Gastroesophageal sphincter (tissue), 4 donors: ENCODE measurements around the gene KLHDC4. TPM values are rescaled to one million over a fixed set of nuclear protein-coding genes. Genes with fewer than 3 reads are reported as not detected.

Source experiments
- ATAC-seq: fragments of 150-250 bp; one replicate; pipeline ENCODE4 v1.9.1; 2016; ENCODE audit warnings: mild to moderate bottlenecking, moderate library complexity
- H3K27ac ChIP-seq, 4 donors: fragments of 200-600 bp; sonication (generic) in 3 of 4; 1 replicate in 3 of 4; 2 replicates in 1 of 4; pipeline ENCODE4 v1.5.1; 2016 to 2019
- H3K27me3 ChIP-seq: fragments of 200-600 bp; sonication (generic); one replicate; pipeline ENCODE4 v1.5.1; 2019
- H3K36me3 ChIP-seq, 2 donors: fragments of 200-600 bp; sonication (generic); one replicate each; pipeline ENCODE4 v1.5.1; 2019; ENCODE audit warnings: control low read depth in 1 of 2
- H3K4me1 ChIP-seq, 3 donors: fragments of 200-600 bp; sonication (generic); 1 replicate in 2 of 3; 2 replicates in 1 of 3; pipeline ENCODE4 v1.5.1; 2016 to 2019; ENCODE audit warnings: control low read depth in 2 of 3
- H3K4me3 ChIP-seq, 2 donors: fragments of 200-600 bp; sonication (generic); one replicate each; pipeline ENCODE4 v1.5.1; 2019; ENCODE audit warnings: mild to moderate bottlenecking in 1 of 2, moderate library complexity in 1 of 2
- H3K9me3 ChIP-seq, 3 donors: fragments of 200-600 bp; sonication (generic); one replicate each; pipeline ENCODE4 v1.5.1; 2017 to 2019; ENCODE audit warnings: control low read depth in 2 of 3
- EP300 ChIP-seq: sonication (generic); formaldehyde crosslinking; IDR thresholded peaks from one replicate; pipeline ENCODE4 v1.6.1; 2017; ENCODE audit warnings: antibody characterized with exemption, mild to moderate bottlenecking
- POLR2A ChIP-seq, 2 donors: fragments of 450-650 bp; IDR thresholded peaks; one replicate each; pipeline ENCODE4 v1.6.1; 2017; ENCODE audit warnings: antibody characterized with exemption in 2 of 2, mild to moderate bottlenecking in 2 of 2, moderate library complexity in 1 of 2
- POLR2AphosphoS5 ChIP-seq: sonication (generic); formaldehyde crosslinking; IDR thresholded peaks from one replicate; pipeline ENCODE4 v1.6.1; 2017; ENCODE audit warnings: antibody characterized with exemption
- WGBS, 2 donors: methylation state at CpG; one replicate each; pipeline ENCODE4 v1.1.5; 2018; ENCODE audit warnings: low coverage in 1 of 2; 5-methylcytosine and 5-hydroxymethylcytosine counted together
- total RNA-seq, 4 donors: library from RNA; depleted of rRNA; stranded (reverse); fragments of >200 nt; gene quantifications; one replicate each; pipeline ENCODE4 v1.1.0, GENCODE V29; 2016
- TF ChIP-seq, protein P1 (sequence below), 4 experiments: fragments of 200-600 bp in 2 of 4; fragments of 450-650 bp in 2 of 4; sonication (generic) in 1 of 4; IDR thresholded peaks; one replicate each; pipeline ENCODE4 v1.5.1; 2017 to 2019; ENCODE audit warnings: antibody characterized with exemption in 4 of 4, mild to moderate bottlenecking in 2 of 4, moderate library complexity in 2 of 4

KLHDC4 gene
- total RNA-seq, 4 donors from 2014 or later, result 9.8 to 33.8 (median 24.4) TPM

DNA sequence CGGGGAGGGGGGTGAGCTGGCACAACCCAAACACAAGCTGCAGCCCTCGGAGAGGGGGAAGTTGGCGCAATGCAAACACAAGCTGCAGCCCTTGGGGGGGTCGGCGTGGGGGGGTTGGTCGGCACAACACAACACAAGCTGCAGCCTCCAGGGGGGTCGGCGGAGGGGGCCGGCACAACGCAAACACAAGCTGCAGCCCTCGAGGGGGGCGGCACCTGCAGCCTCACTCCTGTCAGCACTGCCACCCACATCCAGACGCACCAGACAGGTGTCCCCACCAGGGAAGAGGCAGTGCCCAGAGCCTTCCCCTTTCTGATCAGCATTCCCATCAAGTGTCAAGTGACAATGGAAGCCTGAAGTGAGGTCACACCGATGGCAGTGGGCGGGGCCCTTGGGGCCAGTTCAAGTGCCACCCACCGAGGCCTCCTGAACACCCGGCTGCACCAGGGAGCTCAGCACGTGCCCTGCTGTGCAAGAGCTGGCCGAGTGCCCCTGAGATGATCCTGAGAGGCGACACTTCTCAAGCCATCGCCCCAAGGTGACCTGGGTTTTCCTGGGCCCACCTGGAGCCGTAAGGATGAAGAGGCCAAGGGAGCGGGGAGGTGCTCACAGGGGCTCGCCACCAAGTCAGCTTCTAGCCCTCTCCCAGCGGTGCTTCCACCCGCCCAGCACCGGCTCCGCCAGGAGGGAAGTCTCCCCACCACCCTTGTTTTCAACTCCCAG lies 59.3 kb downstream of the KLHDC4 start:
- Histone ChIP-seq H3K4me1 (peaks cover 0 to 16% (median 0%) of the 10 kb centered on the region in 3 donors), H3K36me3 (peaks cover 0 to 87% of the 10 kb centered on the region in 2 donors), H3K27ac (no peak overlapping the region), H3K9me3 (no peaks in the 10 kb centered on the region), H3K4me3 (no peak overlapping the region), H3K27me3 (no peaks in the 10 kb centered on the region)
- ATAC-seq, result no peak
- 100% methylated on average over 2 of the region's 28 CpGs; no CpG with 5 or more reads in 1 of the 2 donors for WGBS, 2 donors
- TF ChIP-seq POLR2AphosphoS5 (no peak), EP300 (no peak), POLR2A (IDR thresholded peaks at IDR 0.05) (no peak)
- TF ChIP-seq, protein P1, sequence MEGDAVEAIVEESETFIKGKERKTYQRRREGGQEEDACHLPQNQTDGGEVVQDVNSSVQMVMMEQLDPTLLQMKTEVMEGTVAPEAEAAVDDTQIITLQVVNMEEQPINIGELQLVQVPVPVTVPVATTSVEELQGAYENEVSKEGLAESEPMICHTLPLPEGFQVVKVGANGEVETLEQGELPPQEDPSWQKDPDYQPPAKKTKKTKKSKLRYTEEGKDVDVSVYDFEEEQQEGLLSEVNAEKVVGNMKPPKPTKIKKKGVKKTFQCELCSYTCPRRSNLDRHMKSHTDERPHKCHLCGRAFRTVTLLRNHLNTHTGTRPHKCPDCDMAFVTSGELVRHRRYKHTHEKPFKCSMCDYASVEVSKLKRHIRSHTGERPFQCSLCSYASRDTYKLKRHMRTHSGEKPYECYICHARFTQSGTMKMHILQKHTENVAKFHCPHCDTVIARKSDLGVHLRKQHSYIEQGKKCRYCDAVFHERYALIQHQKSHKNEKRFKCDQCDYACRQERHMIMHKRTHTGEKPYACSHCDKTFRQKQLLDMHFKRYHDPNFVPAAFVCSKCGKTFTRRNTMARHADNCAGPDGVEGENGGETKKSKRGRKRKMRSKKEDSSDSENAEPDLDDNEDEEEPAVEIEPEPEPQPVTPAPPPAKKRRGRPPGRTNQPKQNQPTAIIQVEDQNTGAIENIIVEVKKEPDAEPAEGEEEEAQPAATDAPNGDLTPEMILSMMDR (IDR thresholded peaks at IDR 0.05), result no peak

DNA sequence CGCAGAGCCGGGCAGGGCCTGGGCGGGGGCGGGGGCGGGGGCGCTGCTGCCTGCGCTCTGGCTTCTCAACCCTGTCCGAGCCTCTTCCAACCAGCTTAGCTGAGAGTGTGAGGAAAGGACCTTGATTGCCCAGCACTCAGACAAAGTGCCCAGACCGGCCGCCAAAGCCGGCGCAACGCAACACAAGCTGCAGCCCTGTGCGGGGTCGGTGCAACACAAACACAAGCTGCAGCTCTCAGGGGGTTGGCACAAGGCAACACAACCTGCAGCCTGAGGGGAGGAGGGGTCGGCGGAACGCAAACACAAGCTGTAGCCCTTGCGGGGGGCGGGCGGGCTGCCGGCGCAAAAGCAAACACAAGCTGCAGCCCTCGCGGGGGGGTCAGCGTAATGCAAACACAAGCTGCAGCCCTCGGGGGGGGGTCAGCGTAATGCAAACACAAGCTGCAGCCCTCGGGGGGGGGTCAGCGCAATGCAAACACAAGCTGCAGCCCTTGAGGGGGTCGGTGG lies 60.0 kb downstream of the KLHDC4 start:
- no peak overlapping the region for H3K27ac ChIP-seq
- H3K4me3 ChIP-seq, result no peak overlapping the region
- H3K9me3 ChIP-seq, result no peaks in the 10 kb centered on the region
- H3K36me3 ChIP-seq, result peaks cover 0 to 87% of the 10 kb centered on the region in 2 donors
- ATAC-seq, result no peak
- H3K4me1 ChIP-seq, result peaks cover 0 to 16% (median 0%) of the 10 kb centered on the region in 3 donors
- TF ChIP-seq EP300, result no peak
- no peak for TF ChIP-seq POLR2AphosphoS5
- TF ChIP-seq, protein P1 (IDR thresholded peaks at IDR 0.05), result no peak
- no peak for TF ChIP-seq POLR2A (IDR thresholded peaks at IDR 0.05)
- no peaks in the 10 kb centered on the region for H3K27me3 ChIP-seq
- no CpG with 5 or more reads among the region's 31 CpGs for WGBS, 2 donors

DNA sequence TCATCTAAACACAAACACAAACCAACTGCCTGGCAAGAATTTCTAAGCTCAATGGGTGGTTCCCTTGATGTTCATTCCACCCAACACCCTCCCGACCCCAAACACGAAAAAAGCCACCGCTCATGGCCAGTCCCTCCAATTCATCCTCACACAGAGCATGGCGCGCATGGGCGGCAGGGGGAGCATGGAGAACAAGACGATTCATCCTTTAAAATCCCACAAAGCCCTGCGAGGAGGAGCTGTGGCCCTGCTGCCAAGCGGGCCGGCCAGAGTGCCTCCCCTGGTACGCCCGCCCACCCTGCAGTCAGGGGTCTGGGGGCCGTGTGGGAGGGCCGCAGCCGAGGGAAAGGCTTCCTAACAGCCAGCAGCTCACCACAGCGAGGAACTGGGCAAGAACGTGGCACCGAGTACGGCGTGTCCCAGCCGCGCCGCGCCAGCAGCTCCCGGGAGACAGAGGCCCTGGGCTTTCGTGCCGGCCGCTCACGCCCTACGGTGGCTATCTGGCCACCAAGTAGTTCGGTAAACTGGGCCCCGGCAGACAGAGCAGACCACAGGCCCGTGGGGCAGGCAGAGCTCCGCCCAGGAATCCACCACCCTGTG lies 60.9 kb downstream of the KLHDC4 start:
- Histone ChIP-seq H3K4me3 (no peak overlapping the region), H3K4me1 (peaks cover 0 to 16% (median 0%) of the 10 kb centered on the region in 3 donors), H3K27me3 (no peaks in the 10 kb centered on the region), H3K36me3 (peaks cover 0 to 82% of the 10 kb centered on the region in 2 donors), H3K9me3 (no peaks in the 10 kb centered on the region), H3K27ac (no peak overlapping the region)
- ATAC-seq, result no peak
- WGBS, 2 donors, result 81% methylated on average over 6 of the region's 34 CpGs; no CpG with 5 or more reads in 1 of the 2 donors
- TF ChIP-seq EP300, result no peak
- TF ChIP-seq, protein P1 (IDR thresholded peaks at IDR 0.05), result no peak
- TF ChIP-seq POLR2AphosphoS5, result no peak
- TF ChIP-seq POLR2A (IDR thresholded peaks at IDR 0.05), result no peak

DNA sequence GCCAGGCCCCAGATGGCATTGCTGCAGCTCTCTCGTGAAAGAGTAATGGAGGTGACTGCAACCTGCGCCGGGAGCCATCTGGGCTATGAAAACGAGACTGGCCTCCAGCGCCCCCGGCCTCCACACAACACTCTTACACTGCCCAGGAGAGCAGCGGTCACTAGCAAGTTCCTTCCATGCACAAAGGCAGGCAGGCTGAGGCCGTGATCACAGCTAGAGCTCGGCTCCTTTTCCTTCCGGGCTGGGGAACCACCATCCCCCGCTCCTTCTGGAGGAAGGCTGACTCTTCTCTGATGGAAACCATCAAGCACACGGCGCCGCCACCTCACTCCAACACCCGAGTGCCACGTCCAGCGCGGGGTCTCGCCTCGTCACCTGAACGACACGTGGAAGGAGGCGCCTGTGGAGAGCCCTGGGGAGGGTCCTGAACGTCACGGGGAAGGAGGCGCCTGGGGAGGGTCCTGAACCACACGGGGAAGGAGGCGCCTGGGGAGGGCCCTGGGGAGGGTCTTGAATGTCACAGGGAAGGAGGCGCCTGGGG lies 61.9 kb downstream of the KLHDC4 start:
- no peak for ATAC-seq
- Histone ChIP-seq H3K9me3 (no peaks in the 10 kb centered on the region), H3K27ac (no peak overlapping the region), H3K4me1 (peaks cover 0 to 16% (median 0%) of the 10 kb centered on the region in 3 donors), H3K36me3 (peaks cover 0 to 82% of the 10 kb centered on the region in 2 donors), H3K4me3 (no peak overlapping the region), H3K27me3 (no peaks in the 10 kb centered on the region)
- TF ChIP-seq, protein P1 (IDR thresholded peaks at IDR 0.05), result no peak
- TF ChIP-seq EP300 (no peak), POLR2AphosphoS5 (no peak), POLR2A (IDR thresholded peaks at IDR 0.05) (no peak)
- WGBS, 2 donors, result 77% methylated on average over 9 of the region's 29 CpGs; no CpG with 5 or more reads in 1 of the 2 donors
